ENCODE data around the gene TSPO. TPM values are rescaled to one million over a fixed set of nuclear protein-coding genes. Genes with fewer than 3 reads are reported as not detected.
A peak's percentile ranks its signal among the peaks of the same experiment; 100 is the strongest.

TSPO gene
- total RNA-seq, 2 experiments from 2014 or later: 101 to 115 TPM

- DNase-seq: no peak
- peaks cover 34% of the 10 kb centered on the region for H3K36me3 Mint-ChIP-seq
- H3K27me3 Mint-ChIP-seq: no peaks in the 10 kb centered on the region
- H3K9me3 Mint-ChIP-seq: no peaks in the 10 kb centered on the region
- no peak overlapping the region for H3K4me3 Mint-ChIP-seq
- H3K4me1 Mint-ChIP-seq: no peaks in the 10 kb centered on the region
- no peak overlapping the region for H3K27ac Mint-ChIP-seq
Measured at GRCh38 chr22:43174941-43175531, 23.7 kb downstream of the TSPO start.

GRCh38 chr22:43176090-43176489 lies 24.7 kb downstream of the TSPO start:
- no peak overlapping the region for H3K4me3 Mint-ChIP-seq
- H3K9me3 Mint-ChIP-seq: no peaks in the 10 kb centered on the region
- H3K27me3 Mint-ChIP-seq: no peaks in the 10 kb centered on the region
- no peak for DNase-seq
- peaks cover 37% of the 10 kb centered on the region for H3K36me3 Mint-ChIP-seq
- H3K4me1 Mint-ChIP-seq: no peaks in the 10 kb centered on the region
- H3K27ac Mint-ChIP-seq: no peak overlapping the region

- no peaks in the 10 kb centered on the region for H3K9me3 Mint-ChIP-seq
- no peak overlapping the region for H3K27ac Mint-ChIP-seq
- H3K27me3 Mint-ChIP-seq: no peaks in the 10 kb centered on the region
- no peak overlapping the region for H3K4me3 Mint-ChIP-seq
- H3K36me3 Mint-ChIP-seq: peaks cover 39% of the 10 kb centered on the region
- no peak for DNase-seq
- H3K4me1 Mint-ChIP-seq: no peaks in the 10 kb centered on the region
Measured at GRCh38 chr22:43177479-43177878, 26.1 kb downstream of the TSPO start.

GRCh38 chr22:43179146-43179910 lies 28.0 kb downstream of the TSPO start:
- no peak for DNase-seq
- Mint-ChIP-seq H3K36me3 (peaks cover 40% of the 10 kb centered on the region), H3K9me3 (no peaks in the 10 kb centered on the region), H3K4me3 (no peak overlapping the region), H3K4me1 (peaks cover 4% of the 10 kb centered on the region), H3K27me3 (no peaks in the 10 kb centered on the region), H3K27ac (no peak overlapping the region)

- Mint-ChIP-seq H3K4me3 (no peak overlapping the region), H3K27me3 (no peaks in the 10 kb centered on the region), H3K4me1 (peaks cover 9% of the 10 kb centered on the region), H3K36me3 (peaks cover 45% of the 10 kb centered on the region), H3K27ac (no peak overlapping the region), H3K9me3 (no peaks in the 10 kb centered on the region)
- no peak for DNase-seq
Measured at GRCh38 chr22:43179911-43180195, 28.5 kb downstream of the TSPO start.

- DNase-seq: no peak
- H3K36me3 Mint-ChIP-seq: peaks cover 48% of the 10 kb centered on the region
- no peaks in the 10 kb centered on the region for H3K9me3 Mint-ChIP-seq
- H3K27ac Mint-ChIP-seq: no peak overlapping the region
- no peaks in the 10 kb centered on the region for H3K27me3 Mint-ChIP-seq
- no peak overlapping the region for H3K4me3 Mint-ChIP-seq
- peaks cover 14% of the 10 kb centered on the region for H3K4me1 Mint-ChIP-seq
Measured at GRCh38 chr22:43180670-43181069, 29.3 kb downstream of the TSPO start.

GRCh38 chr22:43181321-43182076 lies 30.1 kb downstream of the TSPO start:
- Mint-ChIP-seq H3K4me1 (peaks cover 14% of the 10 kb centered on the region), H3K27me3 (no peaks in the 10 kb centered on the region), H3K4me3 (no peak overlapping the region), H3K27ac (no peak overlapping the region), H3K36me3 (peaks cover 43% of the 10 kb centered on the region), H3K9me3 (no peaks in the 10 kb centered on the region)
- DNase-seq: no peak

- Mint-ChIP-seq H3K4me3 (no peak overlapping the region), H3K4me1 (peaks cover 14% of the 10 kb centered on the region), H3K27me3 (no peaks in the 10 kb centered on the region), H3K27ac (no peak overlapping the region), H3K36me3 (peaks cover 43% of the 10 kb centered on the region), H3K9me3 (no peaks in the 10 kb centered on the region)
- no peak for DNase-seq
Measured at GRCh38 chr22:43182118-43182517, 30.8 kb downstream of the TSPO start.

- peaks cover 39% of the 10 kb centered on the region for H3K36me3 Mint-ChIP-seq
- H3K27me3 Mint-ChIP-seq: no peaks in the 10 kb centered on the region
- peaks cover 14% of the 10 kb centered on the region for H3K4me1 Mint-ChIP-seq
- H3K27ac Mint-ChIP-seq: no peak overlapping the region
- H3K4me3 Mint-ChIP-seq: no peak overlapping the region
- no peaks in the 10 kb centered on the region for H3K9me3 Mint-ChIP-seq
- no peak for DNase-seq
Measured at GRCh38 chr22:43182726-43183125, 31.4 kb downstream of the TSPO start.

- no peak overlapping the region for H3K27ac Mint-ChIP-seq
- no peaks in the 10 kb centered on the region for H3K9me3 Mint-ChIP-seq
- no peak overlapping the region for H3K4me3 Mint-ChIP-seq
- no peak for DNase-seq
- H3K4me1 Mint-ChIP-seq: peaks cover 14% of the 10 kb centered on the region
- no peaks in the 10 kb centered on the region for H3K27me3 Mint-ChIP-seq
- peaks cover 34% of the 10 kb centered on the region for H3K36me3 Mint-ChIP-seq
Measured at GRCh38 chr22:43183496-43184277, 32.3 kb downstream of the TSPO start.

GRCh38 chr22:43185860-43186261 lies 34.5 kb downstream of the TSPO start:
- Mint-ChIP-seq H3K4me1 (peaks cover 14% of the 10 kb centered on the region), H3K36me3 (peaks cover 20% of the 10 kb centered on the region), H3K9me3 (no peaks in the 10 kb centered on the region), H3K27me3 (no peaks in the 10 kb centered on the region), H3K27ac (peak overlapping the region; percentile 51), H3K4me3 (peak overlapping the region; percentile 85)
- no peak for DNase-seq

- peak within 1 kb of the TSS; percentile 93 for H3K27ac Mint-ChIP-seq
- H3K9me3 Mint-ChIP-seq: peaks cover 2% of the 10 kb centered on the region
- H3K36me3 Mint-ChIP-seq: peaks cover 18% of the 10 kb centered on the region
- H3K4me1 Mint-ChIP-seq: peaks cover 14% of the 10 kb centered on the region
- H3K4me3 Mint-ChIP-seq: peak within 1 kb of the TSS; percentile 89
- DNase-seq: peak; percentile 71
- no peaks in the 10 kb centered on the region for H3K27me3 Mint-ChIP-seq
Measured at GRCh38 chr22:43186272-43187170, 35.2 kb downstream of the TSPO start, which contains the start of gene TTLL12. TTLL12 (minus strand) TSS chr22:43187134; CDS start chr22:43187069, 65 bp downstream.

- peaks cover 3% of the 10 kb centered on the region for H3K9me3 Mint-ChIP-seq
- H3K27me3 Mint-ChIP-seq: no peaks in the 10 kb centered on the region
- peak overlapping the region; percentile 93 for H3K27ac Mint-ChIP-seq
- peak; percentile 98 for DNase-seq
- H3K4me3 Mint-ChIP-seq: peak overlapping the region; percentile 89
- peaks cover 14% of the 10 kb centered on the region for H3K4me1 Mint-ChIP-seq
- peaks cover 16% of the 10 kb centered on the region for H3K36me3 Mint-ChIP-seq
Measured at GRCh38 chr22:43187171-43188099, 36.1 kb downstream of the TSPO start.
